ENCODE data around the gene IL17RA.

The IL17RA gene

GRCh38 chr22:17086788-17087497 lies 2.1 kb downstream of the IL17RA start:
- Histone ChIP-seq H3K79me2 (ENCODE audit: low read length) (peaks cover 26% of the 10 kb centered on the region), H3K9ac (ENCODE audit: low read length) (no peak overlapping the region), H3K36me3 (replicated peaks; ENCODE audit: insufficient read depth, low read length) (no peaks in the 10 kb centered on the region), H3K9me3 (replicated peaks; ENCODE audit: insufficient read depth, low read length) (no peaks in the 10 kb centered on the region), H3K4me3 (ENCODE audit: low read length) (peak overlapping the region; percentile 18; the same call in 1 of the 2 replicates), H4K20me1 (ENCODE audit: insufficient read depth, low read length) (no peaks in the 10 kb centered on the region), H3K4me1 (ENCODE audit: low read length) (peaks cover 22% of the 10 kb centered on the region), H3K27ac (ENCODE audit: low read length) (peak overlapping the region; percentile 37; the same call in 1 of the 2 replicates), H3F3A (ENCODE audit: insufficient read depth, low read length) (peaks cover 14% of the 10 kb centered on the region), H3K4me2 (ENCODE audit: low read depth, low read length) (peak overlapping the region; percentile 75), H3K9me2 (replicated peaks; ENCODE audit: insufficient read depth, low read length) (no peaks in the 10 kb centered on the region), H2AFZ (ENCODE audit: low read length) (no peak overlapping the region), H3K27me3 (replicated peaks; ENCODE audit: insufficient read depth, low read length) (no peaks in the 10 kb centered on the region)
- TF ChIP-seq, protein P1, sequence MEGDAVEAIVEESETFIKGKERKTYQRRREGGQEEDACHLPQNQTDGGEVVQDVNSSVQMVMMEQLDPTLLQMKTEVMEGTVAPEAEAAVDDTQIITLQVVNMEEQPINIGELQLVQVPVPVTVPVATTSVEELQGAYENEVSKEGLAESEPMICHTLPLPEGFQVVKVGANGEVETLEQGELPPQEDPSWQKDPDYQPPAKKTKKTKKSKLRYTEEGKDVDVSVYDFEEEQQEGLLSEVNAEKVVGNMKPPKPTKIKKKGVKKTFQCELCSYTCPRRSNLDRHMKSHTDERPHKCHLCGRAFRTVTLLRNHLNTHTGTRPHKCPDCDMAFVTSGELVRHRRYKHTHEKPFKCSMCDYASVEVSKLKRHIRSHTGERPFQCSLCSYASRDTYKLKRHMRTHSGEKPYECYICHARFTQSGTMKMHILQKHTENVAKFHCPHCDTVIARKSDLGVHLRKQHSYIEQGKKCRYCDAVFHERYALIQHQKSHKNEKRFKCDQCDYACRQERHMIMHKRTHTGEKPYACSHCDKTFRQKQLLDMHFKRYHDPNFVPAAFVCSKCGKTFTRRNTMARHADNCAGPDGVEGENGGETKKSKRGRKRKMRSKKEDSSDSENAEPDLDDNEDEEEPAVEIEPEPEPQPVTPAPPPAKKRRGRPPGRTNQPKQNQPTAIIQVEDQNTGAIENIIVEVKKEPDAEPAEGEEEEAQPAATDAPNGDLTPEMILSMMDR (IDR thresholded peaks at IDR 0.05; ENCODE audit: low read length) = no peak
- no peak for TF ChIP-seq EZH2phosphoT487 (IDR thresholded peaks at IDR 0.05; ENCODE audit: low read length)
- no peak for TF ChIP-seq EZH2 (optimal IDR thresholded peaks at IDR 0.05; ENCODE audit: low read depth, low read length)
- no peak for DNase-seq

- Histone ChIP-seq H3K9me3 (replicated peaks; ENCODE audit: insufficient read depth, low read length) (no peaks in the 10 kb centered on the region), H3K9me2 (replicated peaks; ENCODE audit: insufficient read depth, low read length) (no peaks in the 10 kb centered on the region), H4K20me1 (ENCODE audit: insufficient read depth, low read length) (no peaks in the 10 kb centered on the region), H3K27ac (ENCODE audit: low read length) (peak overlapping the region; percentile 37; the same call in 1 of the 2 replicates), H3K27me3 (replicated peaks; ENCODE audit: insufficient read depth, low read length) (no peaks in the 10 kb centered on the region), H3K79me2 (ENCODE audit: low read length) (peaks cover 26% of the 10 kb centered on the region), H3F3A (ENCODE audit: insufficient read depth, low read length) (peaks cover 14% of the 10 kb centered on the region), H3K4me1 (ENCODE audit: low read length) (peaks cover 22% of the 10 kb centered on the region), H3K4me2 (ENCODE audit: low read depth, low read length) (peak overlapping the region; percentile 75), H3K36me3 (replicated peaks; ENCODE audit: insufficient read depth, low read length) (no peaks in the 10 kb centered on the region), H3K4me3 (ENCODE audit: low read length) (peak overlapping the region; percentile 18; the same call in 1 of the 2 replicates), H3K9ac (ENCODE audit: low read length) (no peak overlapping the region), H2AFZ (ENCODE audit: low read length) (no peak overlapping the region)
- DNase-seq = peak; percentile 85
- TF ChIP-seq, protein P1 (IDR thresholded peaks at IDR 0.05; ENCODE audit: low read length) = no peak
- TF ChIP-seq EZH2 (optimal IDR thresholded peaks at IDR 0.05; ENCODE audit: low read depth, low read length) = no peak
Observed at GRCh38 chr22:17087498-17088131, 2.8 kb downstream of the IL17RA start.

GRCh38 chr22:17090550-17090949 lies 5.8 kb downstream of the IL17RA start:
- H3K9ac ChIP-seq (ENCODE audit: low read length) = no peak overlapping the region
- H3K79me2 ChIP-seq (ENCODE audit: low read length) = peaks cover 24% of the 10 kb centered on the region
- H3K27me3 ChIP-seq (replicated peaks; ENCODE audit: insufficient read depth, low read length) = no peaks in the 10 kb centered on the region
- H3K36me3 ChIP-seq (replicated peaks; ENCODE audit: insufficient read depth, low read length) = no peaks in the 10 kb centered on the region
- DNase-seq = no peak
- no peaks in the 10 kb centered on the region for H3K9me2 ChIP-seq (replicated peaks; ENCODE audit: insufficient read depth, low read length)
- H3K9me3 ChIP-seq (replicated peaks; ENCODE audit: insufficient read depth, low read length) = no peaks in the 10 kb centered on the region
- H3K4me3 ChIP-seq (ENCODE audit: low read length) = no peak overlapping the region
- H3K27ac ChIP-seq (ENCODE audit: low read length) = no peak overlapping the region
- TF ChIP-seq EZH2phosphoT487 (IDR thresholded peaks at IDR 0.05; ENCODE audit: low read length) (no peak), EZH2 (optimal IDR thresholded peaks at IDR 0.05; ENCODE audit: low read depth, low read length) (no peak)
- TF ChIP-seq, protein P1 (IDR thresholded peaks at IDR 0.05; ENCODE audit: low read length) = no peak
- no peak overlapping the region for H2AFZ ChIP-seq (ENCODE audit: low read length)
- no peaks in the 10 kb centered on the region for H4K20me1 ChIP-seq (ENCODE audit: insufficient read depth, low read length)
- H3K4me1 ChIP-seq (ENCODE audit: low read length) = peaks cover 22% of the 10 kb centered on the region
- H3K4me2 ChIP-seq (ENCODE audit: low read depth, low read length) = no peak overlapping the region
- H3F3A ChIP-seq (ENCODE audit: insufficient read depth, low read length) = peaks cover 14% of the 10 kb centered on the region
